ENCODE measurements around the gene IL1RAP.

Gene IL1RAP

DNA sequence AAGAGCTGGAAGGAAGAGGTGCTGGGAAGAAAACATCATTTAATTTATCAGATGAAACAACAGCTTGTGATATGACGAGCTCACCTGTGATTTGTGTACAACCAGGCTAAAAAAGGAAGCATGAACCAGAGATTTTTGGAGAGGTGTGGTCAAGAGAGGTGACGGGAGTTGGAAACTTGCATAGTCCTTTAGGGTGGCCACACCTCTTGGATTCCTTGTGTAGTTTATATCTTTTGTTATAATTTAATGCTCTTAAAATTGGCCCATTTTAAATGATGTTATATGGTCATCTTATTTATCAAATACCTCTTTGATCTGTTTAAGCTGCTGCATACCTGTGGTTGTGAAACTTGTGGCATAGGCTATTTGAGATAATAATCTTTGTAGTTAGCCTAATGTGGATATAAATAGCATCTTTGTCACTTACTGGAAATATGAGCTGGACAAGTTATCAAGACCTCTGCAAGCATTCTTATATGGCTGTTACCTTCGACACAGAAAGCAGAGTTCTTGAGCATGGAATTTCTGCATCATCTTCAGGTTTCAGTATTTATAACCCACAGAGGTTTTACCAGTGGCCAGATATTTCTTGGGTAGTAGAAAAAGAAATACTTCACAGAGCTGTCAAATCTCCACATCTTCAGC lies 49.1 kb downstream of the IL1RAP start:
- TF ChIP-seq, protein P1, sequence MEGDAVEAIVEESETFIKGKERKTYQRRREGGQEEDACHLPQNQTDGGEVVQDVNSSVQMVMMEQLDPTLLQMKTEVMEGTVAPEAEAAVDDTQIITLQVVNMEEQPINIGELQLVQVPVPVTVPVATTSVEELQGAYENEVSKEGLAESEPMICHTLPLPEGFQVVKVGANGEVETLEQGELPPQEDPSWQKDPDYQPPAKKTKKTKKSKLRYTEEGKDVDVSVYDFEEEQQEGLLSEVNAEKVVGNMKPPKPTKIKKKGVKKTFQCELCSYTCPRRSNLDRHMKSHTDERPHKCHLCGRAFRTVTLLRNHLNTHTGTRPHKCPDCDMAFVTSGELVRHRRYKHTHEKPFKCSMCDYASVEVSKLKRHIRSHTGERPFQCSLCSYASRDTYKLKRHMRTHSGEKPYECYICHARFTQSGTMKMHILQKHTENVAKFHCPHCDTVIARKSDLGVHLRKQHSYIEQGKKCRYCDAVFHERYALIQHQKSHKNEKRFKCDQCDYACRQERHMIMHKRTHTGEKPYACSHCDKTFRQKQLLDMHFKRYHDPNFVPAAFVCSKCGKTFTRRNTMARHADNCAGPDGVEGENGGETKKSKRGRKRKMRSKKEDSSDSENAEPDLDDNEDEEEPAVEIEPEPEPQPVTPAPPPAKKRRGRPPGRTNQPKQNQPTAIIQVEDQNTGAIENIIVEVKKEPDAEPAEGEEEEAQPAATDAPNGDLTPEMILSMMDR (IDR thresholded peaks at IDR 0.05; ENCODE audit: control insufficient read depth, insufficient read depth, low read depth, low read length, missing control alignments), result no peak
- H3K4me3 ChIP-seq (ENCODE audit: control insufficient read depth, low read depth, low read length), result no peak overlapping the region
- no peak for DNase-seq (ENCODE audit: low read depth)

- DNase-seq (ENCODE audit: low read depth), result no peak
- TF ChIP-seq, protein P1 (IDR thresholded peaks at IDR 0.05; ENCODE audit: control insufficient read depth, insufficient read depth, low read depth, low read length, missing control alignments), result no peak
- no peak overlapping the region for H3K4me3 ChIP-seq (ENCODE audit: control insufficient read depth, low read depth, low read length)
Measured at GRCh38 chr3:190564175-190564574, 50.3 kb downstream of the IL1RAP start.

DNA sequence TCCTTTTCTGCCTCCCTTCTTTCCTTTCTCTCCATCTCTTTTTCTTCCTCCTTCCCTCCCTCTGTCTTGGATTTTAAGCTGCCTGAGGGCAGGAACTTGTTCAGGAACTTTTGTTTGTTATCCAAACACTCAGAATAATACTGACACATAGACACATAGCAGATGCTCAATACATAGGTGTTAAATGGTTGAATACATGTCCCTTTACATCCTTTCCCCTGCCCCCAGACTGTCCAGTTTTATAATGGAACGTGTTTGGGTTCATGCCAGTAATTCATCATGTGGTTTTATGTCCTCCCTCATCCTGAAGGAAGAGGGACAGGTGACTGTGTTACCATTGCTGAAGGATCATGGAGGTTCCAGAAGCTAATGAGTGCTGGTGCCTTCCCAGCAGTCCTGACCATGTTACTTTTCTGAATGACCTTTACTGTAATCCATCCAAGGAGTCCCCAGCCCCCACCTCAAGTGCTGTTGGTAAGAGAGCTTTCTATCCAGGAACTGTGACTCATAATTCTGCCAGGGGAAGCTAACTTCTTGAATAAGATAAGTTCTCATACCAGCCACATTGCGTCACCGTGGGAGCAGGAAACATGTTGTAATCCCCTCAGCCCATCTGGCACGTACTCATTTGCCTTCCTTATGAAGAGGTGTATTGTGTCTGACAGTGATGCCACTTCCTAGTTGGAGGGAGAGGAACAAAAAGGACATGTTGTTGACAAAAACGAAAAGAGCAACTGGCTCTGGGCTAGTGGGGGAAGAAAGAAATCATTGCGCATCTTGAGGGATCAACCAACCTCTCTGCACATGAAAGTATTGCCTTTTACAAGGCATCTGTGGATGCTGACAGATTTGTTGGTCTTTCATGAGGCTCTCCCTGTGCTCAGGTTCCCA lies 52.4 kb downstream of the IL1RAP start:
- DNase-seq (ENCODE audit: low read depth), result peak; percentile 99
- TF ChIP-seq, protein P1 (IDR thresholded peaks at IDR 0.05; ENCODE audit: control insufficient read depth, insufficient read depth, low read depth, low read length, missing control alignments), result no peak
- no peak overlapping the region for H3K4me3 ChIP-seq (ENCODE audit: control insufficient read depth, low read depth, low read length)

DNA sequence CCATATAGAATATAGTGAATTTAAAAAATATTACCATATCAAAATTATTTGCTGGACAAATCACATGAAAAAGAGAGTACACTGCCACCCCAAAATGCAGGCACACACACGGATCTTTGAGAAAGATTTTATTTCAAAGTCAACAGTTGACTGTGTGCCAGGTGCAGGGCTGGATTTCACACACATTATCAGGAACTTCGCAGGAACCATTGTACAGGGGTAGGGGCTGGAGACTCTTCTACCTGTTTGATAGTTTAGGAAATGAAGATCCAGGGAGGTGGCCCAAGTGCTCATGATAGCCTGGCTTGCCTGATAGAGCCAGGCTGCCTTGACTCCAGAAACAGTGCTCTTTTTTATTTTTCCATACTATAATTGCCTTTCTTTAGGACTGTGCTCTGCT lies 54.2 kb downstream of the IL1RAP start:
- DNase-seq (ENCODE audit: low read depth), result no peak
- TF ChIP-seq, protein P1 (IDR thresholded peaks at IDR 0.05; ENCODE audit: control insufficient read depth, insufficient read depth, low read depth, low read length, missing control alignments), result no peak
- no peak overlapping the region for H3K4me3 ChIP-seq (ENCODE audit: control insufficient read depth, low read depth, low read length)

- DNase-seq (ENCODE audit: low read depth), result no peak
- TF ChIP-seq, protein P1 (IDR thresholded peaks at IDR 0.05; ENCODE audit: control insufficient read depth, insufficient read depth, low read depth, low read length, missing control alignments), result no peak
- no peak overlapping the region for H3K4me3 ChIP-seq (ENCODE audit: control insufficient read depth, low read depth, low read length)
Measured at GRCh38 chr3:190574473-190574872, 60.6 kb downstream of the IL1RAP start.

- H3K4me3 ChIP-seq (ENCODE audit: control insufficient read depth, low read depth, low read length), result no peak overlapping the region
- TF ChIP-seq, protein P1 (IDR thresholded peaks at IDR 0.05; ENCODE audit: control insufficient read depth, insufficient read depth, low read depth, low read length, missing control alignments), result no peak
- no peak for DNase-seq (ENCODE audit: low read depth)
Measured at GRCh38 chr3:190575437-190576185, 61.7 kb downstream of the IL1RAP start.

All from AG09309 (cell line).